ENCODE measurements around the gene PLPPR1.

The PLPPR1 gene

DNA sequence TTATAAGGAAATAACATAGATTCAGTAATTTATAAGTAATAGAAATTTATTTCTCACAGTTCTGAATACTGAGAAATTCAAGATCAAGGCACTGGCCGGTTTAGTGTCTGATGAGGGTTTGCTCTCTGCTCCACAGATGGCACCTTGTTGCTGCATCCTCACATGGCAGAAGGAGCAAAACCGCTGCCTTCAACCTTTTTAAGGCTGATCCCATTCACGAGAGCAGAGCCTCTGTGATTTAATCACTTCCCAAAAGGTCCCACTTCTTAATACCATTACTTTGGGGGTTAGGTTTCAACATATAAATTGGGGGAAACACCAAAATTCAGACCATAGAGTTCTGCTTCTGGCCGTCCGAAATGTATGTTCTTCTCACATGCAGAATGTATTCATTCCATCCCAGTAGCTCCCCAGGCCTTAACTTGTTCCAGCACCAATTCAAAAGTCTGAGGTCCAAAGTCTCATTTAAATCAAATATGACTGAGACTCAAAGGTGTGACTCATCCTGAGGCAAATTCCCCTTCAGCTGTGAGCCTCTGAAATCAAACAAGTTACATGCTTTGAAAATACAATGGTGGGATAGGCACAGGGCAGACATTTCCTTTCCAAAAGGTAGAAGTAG lies 325.7 kb downstream of the PLPPR1 start:
- DNase-seq (ENCODE audit: low read depth) = peak; percentile 42
- TF ChIP-seq, protein P1, sequence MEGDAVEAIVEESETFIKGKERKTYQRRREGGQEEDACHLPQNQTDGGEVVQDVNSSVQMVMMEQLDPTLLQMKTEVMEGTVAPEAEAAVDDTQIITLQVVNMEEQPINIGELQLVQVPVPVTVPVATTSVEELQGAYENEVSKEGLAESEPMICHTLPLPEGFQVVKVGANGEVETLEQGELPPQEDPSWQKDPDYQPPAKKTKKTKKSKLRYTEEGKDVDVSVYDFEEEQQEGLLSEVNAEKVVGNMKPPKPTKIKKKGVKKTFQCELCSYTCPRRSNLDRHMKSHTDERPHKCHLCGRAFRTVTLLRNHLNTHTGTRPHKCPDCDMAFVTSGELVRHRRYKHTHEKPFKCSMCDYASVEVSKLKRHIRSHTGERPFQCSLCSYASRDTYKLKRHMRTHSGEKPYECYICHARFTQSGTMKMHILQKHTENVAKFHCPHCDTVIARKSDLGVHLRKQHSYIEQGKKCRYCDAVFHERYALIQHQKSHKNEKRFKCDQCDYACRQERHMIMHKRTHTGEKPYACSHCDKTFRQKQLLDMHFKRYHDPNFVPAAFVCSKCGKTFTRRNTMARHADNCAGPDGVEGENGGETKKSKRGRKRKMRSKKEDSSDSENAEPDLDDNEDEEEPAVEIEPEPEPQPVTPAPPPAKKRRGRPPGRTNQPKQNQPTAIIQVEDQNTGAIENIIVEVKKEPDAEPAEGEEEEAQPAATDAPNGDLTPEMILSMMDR (IDR thresholded peaks at IDR 0.05; ENCODE audit: insufficient read depth, low read depth, low read length, missing control alignments) = no peak
- no peak overlapping the region for H3K4me3 ChIP-seq (ENCODE audit: low read length)

DNA sequence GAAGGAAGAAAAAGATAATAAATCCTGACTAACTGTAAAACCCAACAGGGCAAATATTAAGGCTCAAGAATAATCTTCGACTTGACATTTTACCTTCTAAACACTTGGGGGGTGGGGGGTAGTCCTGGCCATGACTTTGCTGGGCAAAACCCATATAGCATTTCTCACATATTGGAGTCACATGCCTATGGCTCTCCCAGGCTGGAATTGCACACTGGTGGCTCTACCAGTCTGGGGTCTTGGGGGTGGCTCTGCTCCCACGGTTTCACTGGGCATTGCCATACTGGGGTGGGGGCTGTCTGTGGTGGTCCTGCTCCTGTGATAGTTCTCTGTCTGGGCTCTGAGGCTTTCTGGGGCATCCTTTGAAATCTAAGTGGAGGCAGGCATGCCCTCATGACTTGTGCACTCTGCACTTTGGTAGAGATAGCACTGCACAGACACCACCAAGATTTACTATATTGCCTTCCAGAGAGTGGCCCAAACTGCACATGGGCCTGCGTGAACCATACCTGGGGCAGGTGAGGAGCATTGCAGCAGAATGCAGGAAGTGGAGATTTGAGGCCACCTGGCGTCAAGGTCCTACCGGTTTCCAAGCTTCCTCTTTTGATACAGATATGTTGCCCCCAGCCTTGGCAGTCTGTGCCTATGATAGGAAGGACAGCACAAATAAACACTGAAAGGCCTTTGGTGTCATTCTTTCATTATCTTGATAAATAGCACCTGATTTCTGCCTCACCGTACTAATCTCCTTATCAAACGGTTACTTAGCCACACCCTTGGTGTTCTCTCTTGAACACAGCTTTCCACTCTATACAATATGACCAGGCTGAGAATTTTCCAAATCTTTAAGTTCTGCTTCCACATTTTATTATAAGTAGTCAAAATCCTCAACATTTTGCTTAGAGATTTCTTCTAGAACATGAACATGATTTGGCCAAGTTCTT lies 326.5 kb downstream of the PLPPR1 start:
- no peak overlapping the region for H3K4me3 ChIP-seq (ENCODE audit: low read length)
- TF ChIP-seq, protein P1 (IDR thresholded peaks at IDR 0.05; ENCODE audit: insufficient read depth, low read depth, low read length, missing control alignments) = no peak
- no peak for DNase-seq (ENCODE audit: low read depth)

DNA sequence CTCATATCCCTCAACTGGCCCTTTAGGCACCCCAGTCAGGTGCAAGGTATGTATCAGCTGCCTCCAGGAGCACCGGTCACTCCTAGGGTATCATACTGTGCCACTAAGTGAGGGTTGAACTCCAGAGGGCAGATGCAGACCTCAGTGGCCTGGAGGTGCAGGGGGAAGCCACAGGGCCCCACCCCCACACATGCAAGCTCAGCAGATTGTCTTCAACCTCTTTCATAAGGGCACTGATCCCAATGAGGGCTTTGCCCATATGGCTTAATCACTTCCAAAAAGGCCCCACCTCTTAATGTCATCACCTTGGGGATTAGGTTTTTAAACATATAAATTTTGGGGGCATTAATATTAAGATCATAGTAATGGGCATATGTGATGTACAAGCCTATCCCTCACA lies 328.1 kb downstream of the PLPPR1 start:
- DNase-seq (ENCODE audit: low read depth) = no peak
- TF ChIP-seq, protein P1 (IDR thresholded peaks at IDR 0.05; ENCODE audit: insufficient read depth, low read depth, low read length, missing control alignments) = no peak
- no peak overlapping the region for H3K4me3 ChIP-seq (ENCODE audit: low read length)

DNA sequence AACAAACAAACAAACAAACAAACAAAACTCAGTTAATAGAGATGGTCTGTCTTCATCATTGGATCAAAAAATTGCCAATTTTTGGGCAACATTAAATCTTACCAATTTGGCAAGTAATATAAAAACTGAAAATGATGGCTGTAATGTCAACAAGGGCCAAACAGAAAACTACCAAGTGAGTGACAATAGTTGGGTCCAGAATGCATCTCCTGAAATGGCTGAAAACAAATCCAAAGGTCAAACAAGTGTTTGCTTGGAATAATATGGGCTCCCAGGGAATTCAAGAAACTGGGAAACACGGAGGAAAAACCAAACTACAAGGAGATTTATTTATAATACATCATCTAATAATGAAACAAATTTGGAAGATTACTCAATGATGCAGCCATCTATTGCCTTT lies 331.2 kb downstream of the PLPPR1 start:
- DNase-seq (ENCODE audit: low read depth) = no peak
- TF ChIP-seq, protein P1 (IDR thresholded peaks at IDR 0.05; ENCODE audit: insufficient read depth, low read depth, low read length, missing control alignments) = no peak
- no peak overlapping the region for H3K4me3 ChIP-seq (ENCODE audit: low read length)

DNA sequence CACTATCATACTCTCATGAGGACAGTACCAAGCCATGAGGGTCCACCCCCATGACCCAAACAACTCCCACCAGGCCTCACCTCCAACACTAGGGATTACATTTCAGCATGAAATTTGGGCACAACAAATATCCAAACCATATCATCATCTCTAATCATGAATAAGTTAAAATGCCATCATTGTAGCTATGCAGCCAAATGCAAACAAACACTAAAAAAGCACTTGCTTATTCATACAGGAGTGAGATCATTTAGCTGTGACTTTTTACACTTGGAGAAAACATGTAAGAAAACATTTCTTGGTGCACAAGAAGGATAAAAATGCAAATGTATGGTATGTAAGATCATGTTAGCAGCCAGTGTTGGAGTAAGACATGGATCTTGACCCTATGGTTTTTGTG lies 332.1 kb downstream of the PLPPR1 start:
- TF ChIP-seq, protein P1 (IDR thresholded peaks at IDR 0.05; ENCODE audit: insufficient read depth, low read depth, low read length, missing control alignments) = no peak
- no peak for DNase-seq (ENCODE audit: low read depth)

DNA sequence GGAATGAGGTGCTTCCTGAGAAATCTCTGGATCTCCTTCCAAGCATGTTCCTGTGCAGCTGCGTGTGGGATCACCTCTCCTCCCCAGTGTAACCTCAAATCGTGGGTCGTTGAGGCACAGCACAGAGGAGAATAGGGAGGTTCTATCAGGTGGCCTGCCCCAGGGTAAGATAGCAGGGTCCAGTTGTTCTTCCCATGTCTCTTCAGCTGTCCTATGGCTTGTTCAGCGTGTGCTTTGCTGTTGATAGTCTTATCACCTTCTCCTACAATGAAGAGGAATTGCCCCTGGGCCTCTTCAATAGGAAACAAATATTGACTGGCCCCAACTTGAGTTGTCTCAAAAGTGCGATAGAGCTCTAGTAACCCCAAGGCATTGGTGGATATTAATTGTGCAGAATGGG lies 333.9 kb downstream of the PLPPR1 start:
- no peak for DNase-seq (ENCODE audit: low read depth)
- no peak overlapping the region for H3K4me3 ChIP-seq (ENCODE audit: low read length)
- TF ChIP-seq, protein P1 (IDR thresholded peaks at IDR 0.05; ENCODE audit: insufficient read depth, low read depth, low read length, missing control alignments) = no peak

More for the DNA sequence above, 332.1 kb downstream of the PLPPR1 start:
- H3K4me3 ChIP-seq (ENCODE audit: low read length) = no peak overlapping the region

Measured in epithelial cell of esophagus (primary cell).